IMR-90 (cell line): ENCODE results near the gene GAB1. TPM values are rescaled to one million over a fixed set of nuclear protein-coding genes. Genes with fewer than 3 reads are reported as not detected.

Source experiments
- ATAC-seq: fragments of 200-7000 bp; cut with Tn5 transposase; 2 replicates; pipeline ENCODE4 v1.9.1; 2020; ENCODE audit warnings: low read depth, mild to moderate bottlenecking, moderate library complexity
- BruUV-seq: library from RNA; stranded (reverse); fragments of 400-500 nt; replicated peaks from 2 replicates; lab custom pipeline; 2021; lab: Mats Ljungman, UMichigan
- CTCF ChIA-PET: fragments of 300-600 bp; formaldehyde crosslinking; extraction: SDS; loops from one replicate; lab custom pipeline; 2021; ENCODE audit warnings: antibody characterized with exemption; lab: Yijun Ruan, JAX
- POLR2A ChIA-PET: fragments of 300-600 bp; sonication (Branson Sonifier 250); formaldehyde crosslinking; loops from one replicate; lab custom pipeline; 2022; ENCODE audit warnings: antibody characterized with exemption; ENCODE audit not compliant: unreplicated experiment; lab: Charles Lee
- DNase-seq: peaks from one replicate; pipeline ENCODE4 v3.0.0; 2013
- H2AFZ ChIP-seq: replicated peaks from 2 replicates; pipeline ENCODE3; 2013; ENCODE audit warnings: low read length, mild to moderate bottlenecking; ENCODE audit not compliant: poor library complexity
- H2AK5ac ChIP-seq: 2 replicates; pipeline ENCODE4 v1.6.1; 2013; ENCODE audit warnings: low read depth, low read length, inconsistent platforms
- H2AK9ac ChIP-seq: replicated peaks from 2 replicates; pipeline ENCODE3; 2013; ENCODE audit warnings: mild to moderate bottlenecking, low read depth, low read length, moderate library complexity; ENCODE audit not compliant: poor library complexity
- H2BK120ac ChIP-seq: 2 replicates; pipeline ENCODE4 v1.6.1; 2013; ENCODE audit warnings: low read depth, low read length, inconsistent platforms
- H2BK15ac ChIP-seq: 3 replicates; pipeline ENCODE4 v1.6.1; 2013; ENCODE audit warnings: low read depth, low read length, inconsistent platforms
- H2BK20ac ChIP-seq: 2 replicates; pipeline ENCODE4 v1.6.1; 2013; ENCODE audit warnings: low read depth, mild to moderate bottlenecking, inconsistent platforms, low read length, moderate library complexity
- H2BK5ac ChIP-seq: 2 replicates; pipeline ENCODE4 v1.6.1; 2013; ENCODE audit warnings: mild to moderate bottlenecking, low read depth, low read length, inconsistent platforms; ENCODE audit not compliant: poor library complexity, severe bottlenecking
- H3K14ac ChIP-seq: replicated peaks from 2 replicates; pipeline ENCODE4 v1.6.1; 2013; ENCODE audit warnings: low read depth, low read length, inconsistent platforms
- H3K18ac ChIP-seq: 2 replicates; pipeline ENCODE4 v1.6.1; 2013; ENCODE audit warnings: low read depth, low read length, control low read depth
- H3K23ac ChIP-seq: 2 replicates; pipeline ENCODE4 v1.6.1; 2013; ENCODE audit warnings: low read depth, low read length, inconsistent platforms
- H3K27ac ChIP-seq: 2 replicates; pipeline ENCODE4 v1.5.1; 2013; ENCODE audit warnings: mild to moderate bottlenecking, control low read depth, low read length; ENCODE audit not compliant: insufficient read depth
- H3K27me3 ChIP-seq: 2 replicates; pipeline ENCODE4 v1.6.1; 2013; ENCODE audit warnings: low read length; ENCODE audit not compliant: control insufficient read depth, insufficient read depth
- H3K36me3 ChIP-seq: 2 replicates; pipeline ENCODE4 v1.6.1; 2013; ENCODE audit warnings: low read length, mixed read lengths; ENCODE audit not compliant: control insufficient read depth, insufficient read depth
- H3K4ac ChIP-seq: 2 replicates; pipeline ENCODE4 v1.6.1; 2013; ENCODE audit warnings: low read depth, low read length, inconsistent platforms
- H3K4me1 ChIP-seq: 2 replicates; pipeline ENCODE4 v1.6.1; 2013; ENCODE audit warnings: low read length, mixed read lengths; ENCODE audit not compliant: control insufficient read depth, insufficient read depth
- H3K4me2 ChIP-seq: 2 replicates; pipeline ENCODE4 v1.6.1; 2013; ENCODE audit warnings: low read depth, mild to moderate bottlenecking, control low read depth, low read length, moderate library complexity
- H3K4me3 ChIP-seq: 2 replicates; pipeline ENCODE4 v1.5.1; 2013; ENCODE audit warnings: low read depth, mild to moderate bottlenecking, control low read depth, low read length, moderate library complexity; ENCODE audit not compliant: insufficient read depth
- H3K56ac ChIP-seq: 2 replicates; pipeline ENCODE4 v1.6.1; 2013; ENCODE audit warnings: low read length, inconsistent platforms; ENCODE audit not compliant: insufficient read depth; ENCODE audit errors: extremely low read depth
- H3K79me1 ChIP-seq, 2 experiments: 2 replicates each; pipeline ENCODE4 v1.6.1; 2013; ENCODE audit warnings: low read length in 2 of 2, inconsistent platforms in 1 of 2, low read depth in 1 of 2
- H3K9ac ChIP-seq: 2 replicates; pipeline ENCODE4 v1.6.1; 2013; ENCODE audit warnings: low read depth, low read length, control low read depth
- H3K9me1 ChIP-seq: 2 replicates; pipeline ENCODE4 v1.6.1; 2013; ENCODE audit warnings: low read length, inconsistent platforms; ENCODE audit not compliant: insufficient read depth
- H3K9me3 ChIP-seq: 2 replicates; pipeline ENCODE4 v1.6.1; 2013; ENCODE audit warnings: low read length; ENCODE audit not compliant: control insufficient read depth, insufficient read depth
- H4K20me1 ChIP-seq: 2 replicates; pipeline ENCODE4 v1.6.1; 2013; ENCODE audit warnings: low read length, inconsistent platforms; ENCODE audit not compliant: insufficient read depth
- H4K5ac ChIP-seq: 2 replicates; pipeline ENCODE4 v1.6.1; 2013; ENCODE audit warnings: mild to moderate bottlenecking, low read depth, low read length, control low read depth
- H4K8ac ChIP-seq, 2 experiments: 2 replicates each; pipeline ENCODE4 v1.6.1; 2013; ENCODE audit warnings: low read depth in 2 of 2, low read length in 2 of 2, control low read depth in 1 of 2, inconsistent platforms in 1 of 2
- H4K91ac ChIP-seq: 2 replicates; pipeline ENCODE4 v1.6.1; 2013; ENCODE audit warnings: low read depth, low read length, inconsistent platforms; ENCODE audit not compliant: insufficient read depth
- POLR2A ChIP-seq: IDR thresholded peaks from 2 replicates; pipeline ENCODE4 v1.6.1; 2012; ENCODE audit warnings: mild to moderate bottlenecking, low read depth, low read length
- RCOR1 ChIP-seq: IDR thresholded peaks from 2 replicates; pipeline ENCODE4 v1.6.1; 2012; ENCODE audit warnings: mild to moderate bottlenecking, low read length, improper control_type of control experiment; ENCODE audit not compliant: insufficient replicate concordance
- WGBS, 2 experiments: methylation state at CpG; one replicate each; pipeline versions ENCODE4 v1.1.5 to v1.1.7; 2013; ENCODE audit warnings: missing lambda C conversion rate in 2 of 2; ENCODE audit not compliant: insufficient read length in 1 of 2; ENCODE audit errors: extremely low coverage in 2 of 2; 5-methylcytosine and 5-hydroxymethylcytosine counted together
- dilution Hi-C: fragments of 300-500 bp; cut with HindIII; formaldehyde crosslinking; loops from one replicate; pipeline ENCODE4 v1.14.3; 2018; ENCODE audit warnings: low sequenced_read_pairs; ENCODE audit not compliant: unreplicated experiment
- in situ Hi-C: fragments of 300-500 bp; cut with MboI; formaldehyde crosslinking; loops from 3 replicates; pipeline ENCODE4 v1.14.3; 2019; ENCODE audit warnings: low sequenced_read_pairs, inconsistent platforms, mixed read lengths
- intact Hi-C: fragments of 100-400 bp; cut with micrococcal nuclease; formaldehyde crosslinking; loops from 2 replicates; pipeline ENCODE4 v1.10.0; 2022
- polyA plus RNA-seq, 3 experiments: library from polyadenylated mRNA; depleted of rRNA; stranded (reverse); fragments of >200 nt; gene quantifications; 2 replicates each; pipeline ENCODE4 v1.2.3, GENCODE V29; 2012; ENCODE audit warnings: low replicate concordance in 1 of 3
- total RNA-seq: library from RNA; depleted of rRNA; stranded (reverse); fragments of >200 nt; gene quantifications from 2 replicates; pipeline ENCODE4 v1.2.3, GENCODE V29; 2012

GAB1 gene
- total and polyA plus RNA-seq, 2 of the 4 experiments (the other 2 are of a cell fraction) = 2.8 to 12.0 TPM

DNA sequence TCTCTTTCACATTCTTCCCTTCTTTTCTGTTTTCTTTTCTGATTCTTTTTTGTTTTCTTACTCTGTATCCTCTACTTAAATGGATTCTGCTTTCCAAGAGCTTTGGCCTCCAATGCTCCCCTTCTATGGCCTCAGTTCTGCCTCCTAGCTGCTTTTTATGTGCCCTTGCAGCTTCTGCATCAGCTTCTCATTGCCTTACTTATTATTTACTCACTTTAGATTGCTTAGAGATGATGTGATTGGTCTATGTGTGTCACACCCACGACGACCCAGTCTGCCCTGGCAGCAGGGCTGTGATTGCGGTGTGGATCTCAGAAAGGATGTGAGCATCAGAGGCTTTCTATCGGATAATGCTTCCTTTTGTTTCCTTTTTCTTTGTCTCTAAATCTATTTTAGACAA, 105.0 kb downstream of the GAB1 start:
- no peak overlapping the region for H4K5ac ChIP-seq
- no peaks in the 10 kb centered on the region for H3K4me1 ChIP-seq
- in situ Hi-C loops = no loop called here
- no peak overlapping the region for H2AK9ac ChIP-seq
- H3K27me3 ChIP-seq = no peaks in the 10 kb centered on the region
- H3K4ac ChIP-seq = no peak overlapping the region
- H4K91ac ChIP-seq = no peak overlapping the region
- H2BK5ac ChIP-seq = no peak overlapping the region
- H2BK20ac ChIP-seq = no peak overlapping the region
- no peak for ATAC-seq
- no peak for TF ChIP-seq POLR2A
- TF ChIP-seq RCOR1 = no peak
- WGBS, 2 experiments = no CpG with 5 or more reads among the region's 4 CpGs
- H4K8ac ChIP-seq = no peak overlapping the region
- no peak overlapping the region for H3K9ac ChIP-seq
- dilution Hi-C loops = no loop called here
- H2BK120ac ChIP-seq = no peak overlapping the region
- H3K36me3 ChIP-seq = peaks cover 13% of the 10 kb centered on the region
- no peak overlapping the region for H3K4me2 ChIP-seq
- POLR2A ChIA-PET = no interaction called here
- H3K14ac ChIP-seq = no peak overlapping the region
- H3K18ac ChIP-seq = no peak overlapping the region
- H3K79me1 ChIP-seq = peaks cover 0 to 4% of the 10 kb centered on the region in 2 experiments; a peak in 1 of 4 replicates
- H3K9me1 ChIP-seq = no peaks in the 10 kb centered on the region
- no peak overlapping the region for H2AK5ac ChIP-seq
- DNase-seq = no peak
- intact Hi-C loops = no loop called here
- BruUV-seq = no TSS peak
- H3K4me3 ChIP-seq = no peak overlapping the region
- no peak overlapping the region for H3K23ac ChIP-seq
- no peaks in the 10 kb centered on the region for H4K20me1 ChIP-seq
- no peaks in the 10 kb centered on the region for H3K9me3 ChIP-seq
- H2BK15ac ChIP-seq = no peak overlapping the region
- H2AFZ ChIP-seq = no peak overlapping the region
- H3K56ac ChIP-seq = no peak overlapping the region
- CTCF ChIA-PET = no interaction called here
- no peak overlapping the region for H3K27ac ChIP-seq
